Upper lobe of right lung (tissue), 1 donor: ENCODE data around the gene STARD6. TPM values are rescaled to one million over a fixed set of nuclear protein-coding genes. Genes with fewer than 3 reads are reported as not detected.

Source experiments
- ATAC-seq: fragments of 200-7000 bp; cut with Tn5 transposase; one replicate; pipeline ENCODE4 v1.9.1; 2020; ENCODE audit warnings: mild to moderate bottlenecking, moderate library complexity
- DNase-seq: peaks from one replicate; pipeline ENCODE4 v3.0.0-alpha.2; 2020
- H3K27ac ChIP-seq: fragments of 200-600 bp; one replicate; pipeline ENCODE4 v1.8.0; 2022
- H3K27me3 ChIP-seq: fragments of 200-600 bp; one replicate; pipeline ENCODE4 v1.8.0; 2022; ENCODE audit warnings: mild to moderate bottlenecking
- H3K36me3 ChIP-seq: fragments of 200-600 bp; one replicate; pipeline ENCODE4 v1.8.0; 2022
- H3K4me1 ChIP-seq: fragments of 200-600 bp; one replicate; pipeline ENCODE4 v1.8.0; 2022
- H3K4me3 ChIP-seq: fragments of 200-600 bp; one replicate; pipeline ENCODE4 v1.8.0; 2022; ENCODE audit warnings: mild to moderate bottlenecking
- H3K9me3 ChIP-seq: fragments of 200-600 bp; one replicate; pipeline ENCODE4 v1.8.0; 2022
- intact Hi-C: fragments of 100-400 bp; cut with DNase I; formaldehyde crosslinking; loops from one replicate; pipeline ENCODE4 v1.11.0; 2022
- total RNA-seq: library from RNA; stranded (reverse); fragmentation: NEBNext Ultra II Directional; extraction: Animal tissue kit (Norgen Biotek cat#: 25700); gene quantifications from one replicate; pipeline ENCODE4 v1.2.1, GENCODE V29; 2021
- TF ChIP-seq, protein P1 (sequence below): fragments of 200-600 bp; IDR thresholded peaks from one replicate; pipeline ENCODE4 v1.8.0; 2022; ENCODE audit warnings: antibody characterized with exemption
- donor health status: DM: no; HTN: yes; CAD: no; lungs with severe emphysema.

STARD6 gene
- total RNA-seq, 1 donor from 2014 or later: not detected

- no peaks in the 10 kb centered on the region for H3K27me3 ChIP-seq
- no peaks in the 10 kb centered on the region for H3K36me3 ChIP-seq
- DNase-seq (no peak), ATAC-seq (no peak)
- no peaks in the 10 kb centered on the region for H3K4me1 ChIP-seq
- intact Hi-C loops: no loop called here
- no peaks in the 10 kb centered on the region for H3K9me3 ChIP-seq
- H3K4me3 ChIP-seq: no peak overlapping the region
- no peak overlapping the region for H3K27ac ChIP-seq
- TF ChIP-seq, protein P1, sequence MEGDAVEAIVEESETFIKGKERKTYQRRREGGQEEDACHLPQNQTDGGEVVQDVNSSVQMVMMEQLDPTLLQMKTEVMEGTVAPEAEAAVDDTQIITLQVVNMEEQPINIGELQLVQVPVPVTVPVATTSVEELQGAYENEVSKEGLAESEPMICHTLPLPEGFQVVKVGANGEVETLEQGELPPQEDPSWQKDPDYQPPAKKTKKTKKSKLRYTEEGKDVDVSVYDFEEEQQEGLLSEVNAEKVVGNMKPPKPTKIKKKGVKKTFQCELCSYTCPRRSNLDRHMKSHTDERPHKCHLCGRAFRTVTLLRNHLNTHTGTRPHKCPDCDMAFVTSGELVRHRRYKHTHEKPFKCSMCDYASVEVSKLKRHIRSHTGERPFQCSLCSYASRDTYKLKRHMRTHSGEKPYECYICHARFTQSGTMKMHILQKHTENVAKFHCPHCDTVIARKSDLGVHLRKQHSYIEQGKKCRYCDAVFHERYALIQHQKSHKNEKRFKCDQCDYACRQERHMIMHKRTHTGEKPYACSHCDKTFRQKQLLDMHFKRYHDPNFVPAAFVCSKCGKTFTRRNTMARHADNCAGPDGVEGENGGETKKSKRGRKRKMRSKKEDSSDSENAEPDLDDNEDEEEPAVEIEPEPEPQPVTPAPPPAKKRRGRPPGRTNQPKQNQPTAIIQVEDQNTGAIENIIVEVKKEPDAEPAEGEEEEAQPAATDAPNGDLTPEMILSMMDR: no peak
Measured at GRCh38 chr18:54382733-54383252, 25.1 kb upstream of the STARD6 start.

GRCh38 chr18:54382076-54382475 lies 24.4 kb upstream of the STARD6 start:
- TF ChIP-seq, protein P1: no peak
- no peak for ATAC-seq
- Histone ChIP-seq H3K9me3 (no peaks in the 10 kb centered on the region), H3K4me3 (no peak overlapping the region), H3K36me3 (no peaks in the 10 kb centered on the region), H3K27me3 (no peaks in the 10 kb centered on the region), H3K4me1 (no peaks in the 10 kb centered on the region), H3K27ac (no peak overlapping the region)
- intact Hi-C loops: no loop called here
- no peak for DNase-seq

DNA sequence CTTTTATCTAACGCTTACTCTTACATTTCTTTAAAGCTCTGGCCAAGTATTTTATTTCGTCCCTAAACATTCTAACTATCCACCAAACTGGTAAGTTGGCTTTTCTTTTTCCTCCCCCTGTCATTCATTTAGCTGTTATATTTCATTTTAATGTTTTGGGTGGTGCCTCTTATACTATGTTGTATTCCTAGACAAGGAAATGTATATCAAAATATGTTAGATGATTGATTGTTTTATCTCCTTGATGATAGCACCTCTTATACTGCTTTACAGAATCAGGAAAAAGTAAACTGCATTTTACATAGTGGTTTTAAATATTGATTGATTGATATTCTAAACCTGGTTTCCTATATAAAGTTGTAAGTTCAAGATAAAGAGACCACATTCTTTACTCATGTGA lies 24.0 kb upstream of the STARD6 start:
- ATAC-seq (no peak), DNase-seq (no peak)
- Histone ChIP-seq H3K27me3 (no peaks in the 10 kb centered on the region), H3K27ac (no peak overlapping the region), H3K4me1 (no peaks in the 10 kb centered on the region), H3K9me3 (no peaks in the 10 kb centered on the region), H3K36me3 (no peaks in the 10 kb centered on the region), H3K4me3 (no peak overlapping the region)
- TF ChIP-seq, protein P1: no peak
- intact Hi-C loops: no loop called here

- H3K4me3 ChIP-seq: no peak overlapping the region
- H3K27me3 ChIP-seq: no peaks in the 10 kb centered on the region
- H3K36me3 ChIP-seq: no peaks in the 10 kb centered on the region
- ATAC-seq: no peak
- intact Hi-C loops: no loop called here
- no peaks in the 10 kb centered on the region for H3K9me3 ChIP-seq
- TF ChIP-seq, protein P1: no peak
- no peak for DNase-seq
- no peak overlapping the region for H3K27ac ChIP-seq
- H3K4me1 ChIP-seq: no peaks in the 10 kb centered on the region
Measured at GRCh38 chr18:54378057-54378456, 20.4 kb upstream of the STARD6 start.

DNA sequence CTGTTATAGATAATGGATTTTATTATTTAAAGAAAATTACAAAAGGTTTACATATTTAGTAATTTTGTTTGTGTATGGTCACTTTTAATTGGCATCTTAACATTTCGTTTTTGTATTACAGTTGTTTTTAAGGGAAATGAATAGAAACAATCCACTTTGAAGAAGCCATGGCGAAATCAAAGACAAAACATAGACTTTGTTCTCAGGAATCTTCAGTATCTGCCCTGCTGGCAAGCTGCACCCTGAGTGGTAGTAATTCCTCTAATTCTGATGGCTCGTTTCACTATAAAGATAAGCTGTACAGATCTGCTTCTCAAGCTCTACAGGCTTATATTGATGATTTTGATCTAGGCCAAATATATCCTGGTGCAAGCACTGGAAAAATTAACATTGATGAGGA lies 2.7 kb upstream of the STARD6 start:
- no peaks in the 10 kb centered on the region for H3K9me3 ChIP-seq
- no peaks in the 10 kb centered on the region for H3K36me3 ChIP-seq
- no peak for DNase-seq
- TF ChIP-seq, protein P1: no peak
- H3K27me3 ChIP-seq: no peaks in the 10 kb centered on the region
- H3K27ac ChIP-seq: no peak overlapping the region
- intact Hi-C loops: no loop called here
- no peak for ATAC-seq
- H3K4me3 ChIP-seq: no peak overlapping the region
- no peaks in the 10 kb centered on the region for H3K4me1 ChIP-seq

DNA sequence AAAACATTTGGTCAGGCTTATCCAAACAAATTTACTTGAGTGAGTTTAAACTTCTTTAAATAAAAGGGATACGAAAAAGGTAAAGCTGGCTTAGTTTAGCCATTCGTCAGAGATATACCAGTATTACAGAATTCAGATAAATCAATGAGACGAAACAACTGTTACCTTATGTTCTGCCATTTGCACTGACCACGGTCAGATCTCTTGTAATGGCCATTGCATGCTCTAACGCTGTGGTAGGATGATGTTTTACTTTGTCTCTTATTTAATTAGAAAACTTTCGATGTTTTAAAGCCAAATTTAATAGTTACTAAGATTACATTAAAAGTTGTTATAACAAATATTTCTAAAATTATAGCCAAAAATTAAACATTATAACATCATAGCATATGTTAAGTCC lies 1.6 kb upstream of the STARD6 start:
- Histone ChIP-seq H3K9me3 (no peaks in the 10 kb centered on the region), H3K4me3 (no peak overlapping the region), H3K4me1 (no peaks in the 10 kb centered on the region), H3K36me3 (no peaks in the 10 kb centered on the region), H3K27me3 (no peaks in the 10 kb centered on the region), H3K27ac (no peak overlapping the region)
- intact Hi-C loops: loop anchor here (10.0 kb wide), 1 partner anchor 84 kb away; no protein-coding TSS in a partner anchor
- no peak for ATAC-seq
- DNase-seq: no peak
- TF ChIP-seq, protein P1: no peak
